NT2/D1 (cell line): ENCODE results near the gene ADAMTS6.
"Not testable (repeated sequence)": the region's sequence is repeated elsewhere in the genome, so short reads cannot be mapped to it uniquely, and the experiment has no call there.

ENCODE experiments used
- DNase-seq: peaks from one replicate; pipeline ENCODE4 v3.0.0-alpha.2; 2011; ENCODE audit warnings: low read depth, low spot score
- H3K27me3 ChIP-seq: 2 replicates; pipeline ENCODE4 v1.6.0; 2011; ENCODE audit warnings: mild to moderate bottlenecking; ENCODE audit not compliant: insufficient read length, insufficient read depth
- H3K36me3 ChIP-seq: 2 replicates; pipeline ENCODE4 v1.6.1; 2011; ENCODE audit warnings: mild to moderate bottlenecking, low read length, mixed read lengths; ENCODE audit not compliant: insufficient read depth, insufficient read length
- H3K4me1 ChIP-seq: 2 replicates; pipeline ENCODE4 v1.5.1; 2011; ENCODE audit not compliant: insufficient read depth, insufficient read length
- H3K4me3 ChIP-seq: 2 replicates; pipeline ENCODE4 v1.5.1; 2011; ENCODE audit warnings: low read depth; ENCODE audit not compliant: insufficient read length
- H3K9ac ChIP-seq: 2 replicates; pipeline ENCODE4 v1.6.0; 2011; ENCODE audit warnings: low read depth; ENCODE audit not compliant: insufficient read length
- H3K9me3 ChIP-seq: 2 replicates; pipeline ENCODE4 v1.5.1; 2011; ENCODE audit warnings: mild to moderate bottlenecking, low read length; ENCODE audit not compliant: insufficient read depth
- SUZ12 ChIP-seq: IDR thresholded peaks from 2 replicates; pipeline ENCODE4 v1.6.1; 2011; ENCODE audit not compliant: insufficient read length, insufficient read depth; ENCODE audit errors: extremely low read depth
- YY1 ChIP-seq: IDR thresholded peaks from 2 replicates; pipeline ENCODE4 v1.6.1; 2011; ENCODE audit not compliant: insufficient read length, insufficient read depth
- ZNF274 ChIP-seq: IDR thresholded peaks from 2 replicates; pipeline ENCODE4 v1.6.1; 2011; ENCODE audit warnings: mild to moderate bottlenecking, low read depth, low read length

ADAMTS6 gene

DNA sequence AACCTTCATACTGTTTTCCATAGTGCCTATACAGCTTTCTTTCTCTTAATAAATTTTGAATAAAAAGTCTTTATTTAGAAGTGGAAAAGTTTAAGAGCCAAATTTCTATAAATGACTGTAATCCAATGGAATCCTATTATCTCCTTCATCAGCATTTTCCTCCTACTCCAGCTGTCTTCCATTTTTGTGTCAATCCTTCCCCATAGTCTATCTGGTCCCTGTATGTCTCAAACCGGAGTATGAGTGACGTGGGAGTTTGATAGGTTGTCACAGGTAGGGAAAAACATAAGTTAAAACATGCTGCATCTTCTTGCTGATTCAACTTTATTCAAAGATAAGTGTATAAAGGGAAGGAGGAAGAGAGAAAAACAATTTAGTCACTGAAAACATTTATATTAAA lies 70.4 kb downstream of the ADAMTS6 start:
- Histone ChIP-seq H3K36me3 (no peaks in the 10 kb centered on the region), H3K27me3 (no peaks in the 10 kb centered on the region), H3K9me3 (no peaks in the 10 kb centered on the region), H3K4me3 (no peak overlapping the region), H3K4me1 (no peaks in the 10 kb centered on the region), H3K9ac (no peak overlapping the region)
- TF ChIP-seq YY1: no peak
- TF ChIP-seq ZNF274: no peak
- TF ChIP-seq SUZ12: no peak
- DNase-seq: no peak

GRCh38 chr5:65395526-65396155 lies 86.1 kb downstream of the ADAMTS6 start:
- Histone ChIP-seq H3K27me3 (no peaks in the 10 kb centered on the region), H3K4me1 (no peaks in the 10 kb centered on the region), H3K4me3 (no peak overlapping the region), H3K9ac (no peak overlapping the region), H3K9me3 (no peaks in the 10 kb centered on the region), H3K36me3 (no peaks in the 10 kb centered on the region)
- DNase-seq: no peak
- TF ChIP-seq SUZ12 (no peak), YY1 (no peak), ZNF274 (no peak)

DNA sequence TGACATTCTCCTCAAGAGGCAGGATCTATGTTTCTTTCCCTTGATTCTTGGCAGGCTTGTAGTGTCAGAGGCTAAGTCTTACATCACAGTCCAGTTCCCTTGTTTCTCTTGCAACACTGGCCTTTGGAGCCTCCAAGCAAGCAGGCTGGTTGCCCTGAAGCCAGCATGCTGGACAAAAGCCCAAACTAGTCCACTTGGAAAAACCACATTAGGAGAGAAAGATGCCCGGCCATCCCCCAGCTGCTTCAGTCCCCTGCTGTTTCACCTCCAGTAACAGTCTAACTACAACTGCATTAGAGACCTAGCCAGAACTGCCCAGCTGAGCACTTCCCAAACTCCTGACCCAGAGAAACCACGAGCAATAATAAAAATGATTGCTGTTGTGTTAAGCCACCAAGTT lies 87.6 kb downstream of the ADAMTS6 start:
- TF ChIP-seq YY1 (no peak), ZNF274 (no peak), SUZ12 (no peak)
- no peaks in the 10 kb centered on the region for H3K9me3 ChIP-seq
- DNase-seq: no peak
- H3K4me3 ChIP-seq: no peak overlapping the region
- H3K27me3 ChIP-seq: no peaks in the 10 kb centered on the region
- no peak overlapping the region for H3K9ac ChIP-seq
- no peaks in the 10 kb centered on the region for H3K4me1 ChIP-seq
- no peaks in the 10 kb centered on the region for H3K36me3 ChIP-seq

GRCh38 chr5:65391591-65391990 lies 90.1 kb downstream of the ADAMTS6 start:
- no peak for TF ChIP-seq SUZ12
- no peak for TF ChIP-seq YY1
- no peak for TF ChIP-seq ZNF274
- no peaks in the 10 kb centered on the region for H3K36me3 ChIP-seq
- no peaks in the 10 kb centered on the region for H3K9me3 ChIP-seq
- no peak overlapping the region for H3K9ac ChIP-seq
- no peak overlapping the region for H3K4me3 ChIP-seq
- no peak for DNase-seq
- no peaks in the 10 kb centered on the region for H3K4me1 ChIP-seq
- no peaks in the 10 kb centered on the region for H3K27me3 ChIP-seq

- Histone ChIP-seq H3K27me3 (no peaks in the 10 kb centered on the region), H3K9me3 (no peaks in the 10 kb centered on the region), H3K4me1 (no peaks in the 10 kb centered on the region), H3K4me3 (no peak overlapping the region), H3K9ac (no peak overlapping the region), H3K36me3 (no peaks in the 10 kb centered on the region)
- DNase-seq: no peak
- TF ChIP-seq YY1: no peak
Measured at GRCh38 chr5:65390208-65390607, 91.5 kb downstream of the ADAMTS6 start.

DNA sequence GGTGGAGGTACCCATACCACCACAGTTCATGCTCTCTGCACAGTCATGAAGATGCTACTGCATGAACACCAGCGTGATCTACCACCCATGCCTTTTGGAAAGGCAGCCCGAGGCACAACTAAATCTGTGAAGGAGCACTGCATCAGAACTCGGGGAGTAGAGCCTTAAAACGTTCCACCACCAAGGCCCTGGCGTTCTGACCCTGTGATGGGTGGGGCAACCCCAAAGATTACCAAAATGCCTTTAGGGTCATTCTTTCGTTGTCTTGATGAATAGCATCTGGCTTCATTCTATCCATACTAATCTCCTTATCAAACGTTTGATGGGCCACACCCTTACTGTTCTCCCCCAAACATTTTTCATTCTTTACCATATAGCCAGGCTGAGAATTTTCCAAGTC lies 97.9 kb downstream of the ADAMTS6 start:
- H3K9ac ChIP-seq: no peak overlapping the region
- no peaks in the 10 kb centered on the region for H3K9me3 ChIP-seq
- H3K4me3 ChIP-seq: no peak overlapping the region
- H3K36me3 ChIP-seq: no peaks in the 10 kb centered on the region
- H3K27me3 ChIP-seq: no peaks in the 10 kb centered on the region
- DNase-seq: no peak
- no peaks in the 10 kb centered on the region for H3K4me1 ChIP-seq
- no peak for TF ChIP-seq YY1
- no peak for TF ChIP-seq ZNF274
- no peak for TF ChIP-seq SUZ12

GRCh38 chr5:65382582-65382981 lies 99.1 kb downstream of the ADAMTS6 start:
- TF ChIP-seq YY1 (no peak), ZNF274 (no peak), SUZ12 (no peak)
- Histone ChIP-seq H3K27me3 (no peaks in the 10 kb centered on the region), H3K4me1 (no peaks in the 10 kb centered on the region), H3K9ac (no peak overlapping the region), H3K9me3 (no peaks in the 10 kb centered on the region), H3K36me3 (no peaks in the 10 kb centered on the region), H3K4me3 (no peak overlapping the region)
- no peak for DNase-seq

DNA sequence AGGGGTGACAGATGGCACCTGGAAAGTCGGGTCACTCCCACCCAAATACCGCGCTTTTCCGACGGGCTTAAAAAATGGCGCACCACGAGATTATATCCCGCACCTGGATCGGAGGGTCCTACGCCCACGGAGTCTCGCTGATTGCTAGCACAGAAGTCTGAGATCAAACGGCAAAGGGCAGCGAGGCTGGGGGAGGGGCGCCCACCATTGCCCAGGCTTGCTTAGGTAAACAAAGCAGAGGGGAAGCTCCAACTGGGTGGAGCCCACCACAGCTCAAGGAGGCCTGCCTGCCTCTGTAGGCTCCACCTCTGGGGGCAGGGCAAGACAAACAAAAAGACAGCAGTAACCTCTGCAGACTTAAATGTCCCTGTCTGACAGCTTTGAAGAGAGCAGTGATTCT lies 111.2 kb downstream of the ADAMTS6 start:
- not testable (repeated sequence) for H3K36me3 ChIP-seq, H3K9ac ChIP-seq, DNase-seq, H3K9me3 ChIP-seq, H3K27me3 ChIP-seq, H3K4me3 ChIP-seq, H3K4me1 ChIP-seq
